Activated CD8-positive, alpha-beta memory T cell treated with anti-CD3 and anti-CD28 coated beads, Interleukin-2, amount 50 U/mL, for 48 hours (primary cell): ENCODE data around the gene CXCL5.
"Not testable (repeated sequence)": the region's sequence is repeated elsewhere in the genome, so short reads cannot be mapped to it uniquely, and the experiment has no call there.

Experiments
- DNase-seq: peaks from one replicate; pipeline ENCODE4 v3.0.0-alpha.2; 2020

CXCL5 gene

GRCh38 chr4:74014332-74014731 lies 15.9 kb upstream of the CXCL5 start:
- no peak for DNase-seq

- DNase-seq = no peak
Observed at GRCh38 chr4:74013264-74013663, 14.8 kb upstream of the CXCL5 start.

GRCh38 chr4:74012130-74012529 lies 13.7 kb upstream of the CXCL5 start:
- no peak for DNase-seq

GRCh38 chr4:74009307-74009706 lies 10.8 kb upstream of the CXCL5 start:
- no peak for DNase-seq

GRCh38 chr4:74006009-74006476 lies 7.6 kb upstream of the CXCL5 start:
- no peak for DNase-seq

- DNase-seq = no peak
Observed at GRCh38 chr4:74005528-74005927, 7.1 kb upstream of the CXCL5 start.

GRCh38 chr4:74004668-74005067 lies 6.2 kb upstream of the CXCL5 start:
- no peak for DNase-seq

GRCh38 chr4:74000301-74000700 lies 1.8 kb upstream of the CXCL5 start:
- DNase-seq = no peak

GRCh38 chr4:73992050-73992449 lies 6.4 kb downstream of the CXCL5 start:
- DNase-seq = no peak

- DNase-seq = no peak
Observed at GRCh38 chr4:73991742-73992000, 6.8 kb downstream of the CXCL5 start.

- no peak for DNase-seq
Observed at GRCh38 chr4:73990988-73991741, 7.3 kb downstream of the CXCL5 start.

GRCh38 chr4:73989928-73990327 lies 8.5 kb downstream of the CXCL5 start:
- DNase-seq = no peak

- DNase-seq = no peak
Observed at GRCh38 chr4:73989031-73989430, 9.4 kb downstream of the CXCL5 start.

GRCh38 chr4:73988061-73988460 lies 10.4 kb downstream of the CXCL5 start, which contains the start of gene PPBP:
TSS of gene PPBP (minus strand) at chr4:73988190. CDS start at chr4:73988103, 87 bp downstream.
- no peak for DNase-seq

- no peak for DNase-seq
Observed at GRCh38 chr4:73985528-73985852, 13.0 kb downstream of the CXCL5 start.

GRCh38 chr4:73984736-73985527 lies 13.5 kb downstream of the CXCL5 start:
- DNase-seq = no peak

GRCh38 chr4:73981175-73981574 lies 17.3 kb downstream of the CXCL5 start:
- DNase-seq = not testable (repeated sequence)

GRCh38 chr4:73979407-73979957 lies 19.0 kb downstream of the CXCL5 start:
- DNase-seq = no peak

GRCh38 chr4:73978886-73979285 lies 19.6 kb downstream of the CXCL5 start:
- no peak for DNase-seq

GRCh38 chr4:73976716-73977115 lies 21.8 kb downstream of the CXCL5 start:
- DNase-seq = no peak

GRCh38 chr4:73976217-73976616 lies 22.3 kb downstream of the CXCL5 start:
- no peak for DNase-seq

GRCh38 chr4:73974352-73974751 lies 24.1 kb downstream of the CXCL5 start:
- DNase-seq = no peak

- DNase-seq = no peak
Observed at GRCh38 chr4:73970945-73971344, 27.5 kb downstream of the CXCL5 start.

GRCh38 chr4:73970011-73970410 lies 28.5 kb downstream of the CXCL5 start:
- no peak for DNase-seq
